Measurements from ENCODE around the gene NOB1.
"Not testable (repeated sequence)": the region's sequence is repeated elsewhere in the genome, so short reads cannot be mapped to it uniquely, and the experiment has no call there.

The NOB1 gene

DNA sequence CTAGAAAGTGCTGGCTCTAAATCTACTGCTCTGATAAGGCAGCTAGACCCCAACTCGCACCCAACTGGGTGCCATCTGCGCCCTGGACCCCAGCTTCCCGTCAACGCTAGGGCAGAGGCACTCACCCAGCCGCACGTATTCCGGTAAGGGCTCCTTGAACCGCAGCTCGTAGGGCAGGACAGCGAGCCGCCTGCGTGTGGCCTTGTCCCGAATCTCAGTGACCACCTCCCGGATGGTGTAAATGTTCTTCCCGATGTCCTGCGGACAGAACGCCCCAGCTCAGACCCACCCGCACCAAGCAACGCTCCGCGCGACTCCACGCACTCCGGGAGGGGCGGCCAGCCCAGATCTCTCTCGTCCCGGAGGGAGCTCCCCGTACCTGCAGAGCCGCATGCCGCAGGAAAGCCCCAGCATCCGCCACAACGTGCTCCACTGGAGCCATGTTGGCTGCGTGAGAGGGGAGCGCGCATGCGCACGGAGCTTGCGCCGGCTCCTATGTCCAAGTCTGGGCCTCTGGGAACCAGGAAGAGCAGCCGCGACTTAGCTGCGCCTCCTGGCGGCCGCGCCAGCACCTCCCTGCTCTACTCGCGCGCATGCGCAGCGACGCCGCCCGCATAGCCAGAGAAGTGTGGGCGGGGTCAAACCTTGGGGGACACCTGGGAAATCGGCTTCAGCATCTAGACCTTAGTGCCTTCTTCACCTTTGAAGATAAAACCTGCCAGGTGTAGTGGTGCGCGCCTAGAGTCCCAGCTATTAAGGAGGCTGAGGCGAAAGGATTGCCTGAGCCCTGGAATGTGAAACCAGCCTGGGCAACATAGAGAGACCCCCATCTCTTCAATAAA is at the start of gene NOB1:
NOB1 (minus strand) TSS at position 458 of the 842 bp plus-strand sequence; CDS start at position 442, 16 bp downstream.
- DNase-seq = peak; percentile 98

DNA sequence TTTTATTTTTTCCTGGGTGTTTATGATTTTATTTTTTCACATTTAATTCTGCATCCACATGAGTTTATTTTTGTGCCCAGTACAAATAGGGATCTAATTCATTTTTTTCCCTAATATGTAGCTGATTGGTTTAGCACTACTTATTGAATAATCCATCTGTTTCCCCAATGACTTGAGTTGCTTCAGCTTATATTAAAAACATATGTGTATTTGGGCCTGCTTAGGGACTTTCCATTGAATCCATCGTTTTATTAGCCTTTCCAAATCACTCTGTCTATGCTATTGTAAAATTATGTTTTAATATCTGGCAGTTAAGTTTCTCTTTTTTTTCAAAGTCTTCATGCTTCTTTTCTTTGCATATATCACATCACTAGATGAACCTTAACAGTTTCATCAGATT is 49.6 kb upstream of the NOB1 start:
- DNase-seq = no peak

DNA sequence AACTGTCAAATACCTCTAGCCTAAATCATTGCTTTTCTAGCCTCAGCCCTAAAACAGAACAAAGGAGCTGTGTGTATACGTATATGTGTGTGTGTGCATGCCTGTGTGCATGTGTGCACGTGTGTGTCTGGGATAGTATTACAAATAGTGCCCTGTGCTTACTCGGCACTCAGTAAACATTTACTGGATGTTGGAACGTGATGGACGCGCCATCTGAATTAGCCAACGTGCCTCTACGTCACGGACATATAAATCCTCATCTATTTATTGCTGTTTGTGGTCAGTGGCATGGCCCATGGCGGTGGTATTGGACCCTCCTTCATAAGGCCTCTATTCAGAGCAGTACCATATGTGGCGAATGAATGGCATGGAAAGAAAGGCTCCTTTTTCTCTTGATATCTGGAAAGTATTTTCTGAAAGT is 44.9 kb upstream of the NOB1 start:
- DNase-seq = no peak

DNA sequence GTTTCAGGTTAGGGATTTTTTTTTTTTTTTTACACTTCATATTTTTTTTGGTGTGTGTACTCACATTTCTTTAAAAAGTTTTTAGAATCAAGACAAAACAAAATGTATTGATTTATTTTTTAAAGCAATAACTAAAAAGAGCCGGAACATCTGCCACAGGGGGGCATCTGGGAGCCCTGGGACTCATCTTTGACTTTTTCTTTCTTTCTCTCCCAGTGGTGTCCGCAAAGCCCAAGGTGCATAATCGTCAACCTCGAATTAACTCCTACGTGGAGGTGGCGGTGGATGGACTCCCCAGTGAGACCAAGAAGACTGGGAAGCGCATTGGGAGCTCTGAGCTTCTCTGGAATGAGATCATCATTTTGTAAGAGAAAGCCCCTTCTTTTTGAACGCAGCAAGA is 43.7 kb upstream of the NOB1 start:
- DNase-seq = no peak

DNA sequence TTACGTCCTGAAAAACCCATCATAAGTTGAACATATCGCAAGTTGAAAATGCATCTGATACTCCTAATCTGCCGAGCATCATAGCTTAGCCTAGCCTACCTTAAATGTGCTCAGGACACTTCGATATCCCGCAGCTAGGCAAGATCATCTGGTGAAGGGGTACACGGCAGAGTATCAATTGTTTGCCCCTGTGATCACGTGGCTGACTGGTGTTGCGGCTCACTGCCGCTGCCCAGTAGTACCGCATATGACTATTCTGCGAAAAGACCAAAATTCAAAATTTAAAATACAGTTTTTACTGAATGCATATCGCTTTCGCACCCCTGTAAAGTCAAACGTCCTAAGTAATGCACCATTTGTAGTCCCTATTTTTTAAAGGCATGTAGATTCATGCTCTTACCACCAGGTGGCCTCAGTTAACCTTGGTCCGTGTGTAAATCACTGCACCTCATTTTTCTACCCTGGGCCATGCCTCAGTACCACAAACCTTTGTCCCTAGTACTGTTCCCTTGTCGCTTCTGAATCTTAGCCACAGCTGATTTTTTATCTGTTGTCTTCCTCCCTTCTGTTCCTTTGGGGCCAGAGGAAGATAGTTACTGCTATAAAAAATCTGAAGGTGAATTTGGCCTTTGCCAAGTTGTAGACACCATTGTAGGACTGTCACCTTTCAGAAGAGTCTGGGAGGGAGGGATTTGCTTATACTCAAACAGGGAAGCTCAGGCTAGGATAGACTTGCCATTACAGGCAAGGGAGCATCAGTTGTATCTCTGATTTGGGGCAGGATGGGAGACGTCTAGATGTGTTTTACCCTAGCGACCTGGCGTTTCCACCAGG is 41.8 kb upstream of the NOB1 start:
- DNase-seq = peak; percentile 88

DNA sequence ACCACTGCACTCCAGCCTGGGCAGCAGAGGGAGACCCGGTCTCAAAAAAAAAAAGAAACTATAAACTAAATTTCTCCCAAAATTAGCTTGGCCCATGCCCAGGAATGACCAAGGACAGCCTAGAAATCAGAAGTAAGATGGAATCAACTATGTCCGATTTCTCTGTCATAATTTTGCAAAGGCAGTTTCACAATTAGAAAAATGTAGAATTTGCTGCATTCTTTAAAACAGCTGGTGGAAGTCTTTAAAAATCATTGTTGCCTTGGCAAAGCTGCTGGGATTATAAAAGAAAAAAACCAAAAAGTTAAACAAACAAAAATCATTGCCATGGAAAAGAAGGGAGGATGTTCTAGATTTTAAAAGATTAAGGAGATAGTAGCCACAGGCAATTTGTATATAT is 39.8 kb upstream of the NOB1 start:
- DNase-seq = no peak

DNA sequence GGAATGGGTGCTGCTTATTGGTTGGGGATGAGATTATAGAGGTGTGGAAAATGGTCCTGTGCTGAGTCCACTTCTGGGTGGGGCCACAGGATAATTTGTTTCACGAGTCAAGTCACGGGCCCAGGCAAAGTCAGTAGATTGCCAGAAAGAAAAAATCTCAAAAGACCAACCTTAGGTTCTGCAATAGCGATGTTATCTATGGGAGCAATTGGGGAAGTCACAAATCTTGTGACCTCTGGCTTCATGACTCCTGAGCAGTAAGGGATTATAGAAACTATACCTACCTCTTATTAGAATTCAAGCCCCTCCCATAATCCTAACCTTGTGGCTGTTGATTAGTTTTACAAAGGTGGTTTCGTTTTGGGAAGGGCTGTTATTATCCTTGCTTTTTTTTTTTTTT is 38.8 kb upstream of the NOB1 start:
- DNase-seq = no peak

DNA sequence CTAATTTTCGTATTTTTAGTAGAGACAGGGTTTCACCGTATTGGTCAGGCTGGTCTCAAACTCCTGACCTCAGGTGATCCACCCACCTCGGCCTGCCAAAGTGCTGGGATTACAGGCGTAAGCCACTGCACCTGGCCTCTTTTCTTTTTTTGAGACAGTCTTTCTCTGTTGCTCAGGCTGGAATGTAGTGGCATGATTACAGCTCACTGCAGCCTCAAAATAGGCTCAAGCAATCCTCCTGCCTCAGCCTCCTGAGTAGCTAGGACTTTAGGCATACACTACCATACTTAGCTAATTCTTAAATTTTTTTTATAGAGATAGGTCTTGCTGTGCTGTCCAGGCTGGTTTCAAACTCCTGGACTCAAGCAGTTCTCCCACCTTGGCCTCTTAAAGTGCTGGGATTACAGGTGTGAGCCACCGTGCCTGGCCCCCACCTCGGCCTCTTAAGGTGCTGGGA is 36.7 kb upstream of the NOB1 start:
- DNase-seq = not testable (repeated sequence)

DNA sequence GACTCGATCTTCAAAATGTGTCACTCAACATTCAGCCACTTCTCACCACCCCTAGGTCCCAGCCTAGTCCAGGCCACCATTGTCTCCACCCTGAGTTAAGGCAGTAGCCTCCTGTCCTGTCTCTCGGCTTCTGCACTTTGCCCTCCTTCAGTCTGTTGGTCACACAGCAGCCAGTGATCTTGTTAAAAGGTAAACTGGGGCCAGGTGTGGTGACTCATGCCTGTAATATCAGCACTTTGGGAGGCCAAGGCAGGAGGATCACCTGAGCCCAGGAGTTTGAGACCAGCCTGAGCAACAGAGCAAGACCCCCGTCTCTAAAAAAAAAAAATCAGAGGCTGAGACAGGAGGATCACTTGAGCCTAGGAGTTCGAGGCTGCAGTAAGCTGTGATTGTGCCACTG is 33.2 kb upstream of the NOB1 start:
- no peak for DNase-seq

DNA sequence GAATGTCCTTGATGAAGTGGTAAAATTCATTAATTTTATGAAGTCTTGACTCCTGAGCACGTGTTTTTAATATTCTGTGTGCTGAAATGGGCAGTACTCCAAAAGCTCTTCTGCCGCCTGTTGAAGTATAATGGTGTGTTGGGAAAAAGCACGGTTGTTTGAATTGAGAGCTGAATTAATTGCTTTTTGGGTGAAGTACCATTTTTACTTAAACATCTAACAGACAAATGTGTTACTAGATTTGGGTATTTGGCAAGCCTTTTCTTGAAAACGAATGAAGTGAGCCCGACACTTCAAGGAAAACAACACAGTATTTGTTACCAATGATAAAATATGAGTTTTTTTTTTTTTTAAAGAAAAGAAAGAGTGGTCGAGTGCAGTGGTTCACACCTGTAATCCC is 29.9 kb upstream of the NOB1 start:
- DNase-seq = no peak

DNA sequence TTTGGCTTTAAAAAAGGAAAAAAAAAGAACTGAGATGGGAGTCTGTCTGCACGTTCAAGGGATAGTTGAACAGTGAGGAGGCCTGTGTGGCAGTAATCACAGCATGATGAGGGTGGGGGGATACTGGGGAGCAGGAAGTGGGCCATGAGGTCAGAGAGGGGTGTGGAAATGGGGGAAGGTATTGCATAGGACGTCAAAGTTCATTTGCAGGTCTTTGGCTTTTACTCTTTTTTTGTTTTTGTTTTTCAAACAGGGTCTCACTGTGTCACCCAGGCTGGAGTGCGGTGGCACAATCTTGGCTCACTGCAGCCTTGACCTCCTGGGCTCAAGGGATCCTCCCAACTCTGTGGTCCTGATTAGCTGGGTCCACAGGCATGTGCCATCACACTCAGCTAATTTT is 26.4 kb upstream of the NOB1 start:
- no peak for DNase-seq

DNA sequence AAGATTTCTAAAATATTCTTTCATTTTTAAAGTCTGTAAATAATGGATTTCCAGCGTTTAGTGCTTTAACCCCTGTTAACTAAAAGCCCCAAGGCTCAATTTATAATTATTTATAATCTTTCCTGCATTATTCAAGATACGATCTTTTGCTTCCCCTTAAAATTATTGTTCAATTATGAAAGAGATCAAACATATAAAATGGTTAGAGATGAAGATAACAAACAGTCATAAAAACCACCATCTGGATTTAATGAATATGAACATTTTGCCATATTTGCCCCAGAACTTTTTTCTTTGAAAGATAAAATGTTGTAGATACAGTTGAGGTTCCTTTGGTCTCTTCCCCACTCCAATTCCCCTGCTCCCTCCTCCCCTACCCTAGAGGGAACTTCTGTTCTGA is 25.0 kb upstream of the NOB1 start:
- no peak for DNase-seq

DNA sequence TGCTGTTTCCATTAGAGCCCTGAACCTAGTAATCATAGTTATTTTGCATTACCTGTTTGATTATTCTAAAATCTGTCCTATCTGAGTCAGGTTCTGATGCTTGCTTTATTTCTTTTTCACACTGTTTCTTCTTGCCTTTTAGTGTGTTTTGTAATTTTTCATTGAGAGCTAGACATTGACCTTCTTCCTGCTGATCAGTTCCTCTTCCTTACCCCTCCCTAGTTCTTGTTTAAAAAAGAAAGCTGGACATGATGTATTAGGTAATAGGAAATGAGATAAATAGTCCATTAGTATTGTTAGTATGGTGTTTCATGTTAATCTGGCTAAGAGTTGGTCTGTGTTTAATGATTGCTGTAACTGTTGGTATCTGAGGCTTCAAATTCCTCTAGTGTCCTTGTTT is 20.8 kb upstream of the NOB1 start:
- DNase-seq = no peak

DNA sequence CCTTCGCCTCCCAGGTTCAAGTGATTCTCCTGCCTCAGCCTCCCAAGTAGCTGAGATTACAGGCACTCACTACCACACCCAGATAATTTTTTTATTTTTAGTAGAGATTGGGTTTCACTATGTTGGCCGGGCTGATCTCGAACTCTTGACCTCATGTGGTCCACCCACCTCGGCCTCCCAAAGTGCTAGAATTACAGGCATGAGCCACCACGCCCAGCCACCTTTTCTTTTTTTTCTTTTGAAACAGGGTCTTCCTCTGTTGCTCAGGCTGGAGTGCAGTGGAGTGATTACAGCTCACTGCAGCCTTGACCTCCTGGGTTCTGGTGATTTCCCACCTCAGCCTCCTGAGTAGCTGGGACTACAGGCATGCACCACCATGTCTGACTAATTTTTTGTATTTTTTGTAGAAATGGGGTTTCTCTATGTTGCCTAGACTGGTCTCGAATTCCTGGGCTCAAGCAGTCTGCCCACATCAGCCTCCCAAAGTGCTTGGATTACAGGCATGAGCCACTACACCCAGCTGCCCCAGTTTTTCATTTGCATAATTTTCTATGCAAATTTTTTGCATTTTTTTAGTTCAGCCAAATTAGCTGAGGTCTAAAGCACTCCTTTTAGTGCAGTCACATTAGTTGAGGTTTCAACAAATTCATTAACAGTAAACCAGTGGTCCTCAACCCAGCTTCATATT is 18.7 kb upstream of the NOB1 start:
- no peak for DNase-seq

DNA sequence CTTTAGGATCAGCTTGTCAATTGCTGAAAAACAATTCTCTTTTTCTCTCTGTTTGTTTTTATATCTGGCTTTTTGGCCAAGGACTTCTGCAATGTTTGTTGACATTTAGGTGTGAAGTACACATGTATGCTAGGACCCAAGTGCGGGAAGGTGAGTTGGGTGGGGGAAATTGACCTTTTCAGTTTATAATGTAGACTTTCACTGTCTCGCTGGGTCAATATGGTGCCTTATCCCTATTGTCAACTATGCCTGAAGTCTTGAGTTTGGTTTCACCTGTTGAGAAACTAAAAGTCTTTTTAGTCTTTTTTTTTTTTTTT is 16.9 kb upstream of the NOB1 start:
- no peak for DNase-seq

DNA sequence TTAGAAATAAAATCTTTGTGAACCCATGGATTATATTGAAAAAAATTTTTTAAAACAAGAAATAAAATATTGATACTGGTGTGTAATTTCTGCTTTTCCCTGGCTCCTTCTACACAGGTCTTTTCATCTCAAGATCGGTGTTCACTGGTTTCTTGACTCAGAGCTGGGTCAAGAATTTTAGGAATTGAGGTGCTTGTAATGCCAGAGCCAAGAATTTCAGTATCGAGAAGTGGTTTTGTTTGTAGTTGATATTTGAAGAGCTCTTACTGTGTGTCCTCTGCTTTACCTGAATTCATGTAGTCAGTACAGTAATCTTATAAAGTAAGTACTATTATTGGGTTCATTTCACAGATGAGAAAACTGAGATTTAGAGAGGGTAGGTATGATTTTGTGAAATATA is 14.7 kb upstream of the NOB1 start:
- no peak for DNase-seq

DNA sequence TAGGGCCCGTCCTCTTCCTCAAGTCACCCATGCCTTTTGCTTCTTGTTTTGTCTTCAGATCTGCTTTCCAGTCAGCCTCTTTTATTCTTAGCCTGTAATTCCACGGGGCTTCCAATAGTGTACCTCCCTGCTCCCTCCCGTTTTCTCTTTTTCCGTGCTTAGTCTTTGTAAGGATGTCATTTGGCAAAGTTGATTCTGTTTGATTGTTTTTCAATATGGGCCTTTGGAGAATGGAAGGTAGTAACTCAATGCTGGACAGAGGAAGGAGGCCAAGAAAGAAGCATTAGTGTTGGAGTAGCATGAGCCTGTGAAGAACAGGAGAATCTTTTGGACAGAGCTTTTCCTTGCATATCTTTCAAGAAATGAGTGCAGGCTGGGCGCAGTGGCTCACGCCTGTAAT is 13.9 kb upstream of the NOB1 start:
- DNase-seq = no peak

DNA sequence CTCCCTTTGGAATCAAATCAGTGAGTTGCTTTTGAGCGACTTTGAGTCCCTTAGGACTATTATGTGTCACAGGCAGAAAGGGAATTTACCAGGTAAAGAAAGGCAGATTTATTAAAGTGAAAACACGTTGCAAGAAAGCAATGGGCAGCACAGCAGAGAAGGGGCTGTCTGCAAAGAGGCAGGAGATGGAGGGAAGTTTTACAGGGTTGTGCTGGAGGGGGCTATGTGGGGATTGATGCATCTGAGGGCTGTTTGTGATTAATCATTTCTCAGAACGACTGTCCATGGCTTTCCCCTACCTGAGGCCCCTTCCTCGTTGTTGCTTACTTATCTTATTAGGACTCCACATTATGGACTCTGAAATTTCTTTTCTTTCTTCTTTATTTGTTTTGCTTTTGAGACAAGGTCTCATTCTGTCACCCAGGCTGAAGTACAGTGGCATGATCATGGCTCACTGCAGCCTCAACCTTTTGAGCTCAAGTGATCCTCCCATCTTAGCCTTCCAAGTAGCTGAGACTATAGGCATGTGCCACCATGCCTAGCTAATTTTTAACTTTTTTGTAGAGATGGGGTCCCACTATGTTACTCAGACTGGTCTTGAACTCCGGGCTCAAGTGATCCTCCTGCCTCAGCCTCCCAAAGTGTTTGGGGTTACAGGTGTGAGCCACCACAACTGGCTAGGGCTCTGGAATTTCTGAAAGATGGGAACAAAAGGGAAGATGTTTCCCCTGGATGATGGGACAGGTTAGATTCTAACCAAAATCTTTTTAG is 12.9 kb upstream of the NOB1 start:
- no peak for DNase-seq

DNA sequence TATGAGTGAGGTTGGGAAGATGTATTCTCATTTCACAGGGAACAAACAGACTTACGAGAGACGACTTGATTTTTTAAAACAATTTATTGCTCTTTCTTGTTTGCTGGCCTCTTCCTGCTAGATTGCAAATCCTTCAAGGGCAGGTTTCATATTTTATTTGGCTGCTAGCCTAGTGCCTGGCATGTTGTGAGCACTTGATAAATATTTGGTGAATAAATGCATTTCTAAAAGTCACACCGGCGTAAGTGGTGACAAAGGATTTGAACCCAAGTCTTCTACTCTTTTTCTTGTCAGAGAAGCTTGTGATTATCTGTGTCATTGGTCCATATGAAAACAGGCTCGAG is 8.8 kb upstream of the NOB1 start:
- DNase-seq = no peak

DNA sequence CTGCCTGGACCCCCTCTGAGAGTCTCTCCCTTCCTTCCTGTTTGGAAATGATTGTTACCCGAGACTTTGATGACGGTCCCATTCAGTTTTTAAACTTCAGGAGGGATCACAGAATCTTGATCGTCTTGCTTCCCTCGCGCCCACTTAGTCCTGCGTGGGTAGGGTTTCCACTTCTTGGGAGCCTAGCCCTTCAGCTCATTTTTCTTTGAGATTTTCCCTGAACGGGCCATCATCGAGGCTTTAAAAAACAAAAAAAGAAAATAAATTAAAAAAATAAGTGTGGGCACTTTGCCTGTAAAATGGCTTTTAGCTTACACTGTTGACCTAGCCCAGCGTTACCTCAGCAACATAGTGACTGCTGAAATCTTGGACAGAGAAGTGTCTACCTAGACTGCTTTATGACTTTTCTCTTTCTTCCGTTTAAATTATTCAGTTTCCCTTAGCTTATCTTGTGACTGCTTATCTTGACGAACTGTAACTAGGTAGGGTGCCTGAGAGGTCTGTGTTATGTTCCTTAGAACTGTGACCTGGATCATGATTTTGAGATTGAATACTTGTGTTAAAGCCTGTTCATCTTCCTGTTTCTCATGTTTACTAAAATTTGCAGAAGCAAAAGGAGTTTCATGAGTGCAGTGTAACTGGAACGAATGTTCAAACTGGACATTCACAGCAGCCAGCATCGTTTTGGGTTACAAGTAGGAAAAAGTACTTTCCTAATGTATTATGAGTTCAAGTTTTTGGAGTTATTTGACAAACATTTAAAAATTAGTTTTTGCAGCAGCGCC is 8.3 kb upstream of the NOB1 start:
- DNase-seq = no peak

DNA sequence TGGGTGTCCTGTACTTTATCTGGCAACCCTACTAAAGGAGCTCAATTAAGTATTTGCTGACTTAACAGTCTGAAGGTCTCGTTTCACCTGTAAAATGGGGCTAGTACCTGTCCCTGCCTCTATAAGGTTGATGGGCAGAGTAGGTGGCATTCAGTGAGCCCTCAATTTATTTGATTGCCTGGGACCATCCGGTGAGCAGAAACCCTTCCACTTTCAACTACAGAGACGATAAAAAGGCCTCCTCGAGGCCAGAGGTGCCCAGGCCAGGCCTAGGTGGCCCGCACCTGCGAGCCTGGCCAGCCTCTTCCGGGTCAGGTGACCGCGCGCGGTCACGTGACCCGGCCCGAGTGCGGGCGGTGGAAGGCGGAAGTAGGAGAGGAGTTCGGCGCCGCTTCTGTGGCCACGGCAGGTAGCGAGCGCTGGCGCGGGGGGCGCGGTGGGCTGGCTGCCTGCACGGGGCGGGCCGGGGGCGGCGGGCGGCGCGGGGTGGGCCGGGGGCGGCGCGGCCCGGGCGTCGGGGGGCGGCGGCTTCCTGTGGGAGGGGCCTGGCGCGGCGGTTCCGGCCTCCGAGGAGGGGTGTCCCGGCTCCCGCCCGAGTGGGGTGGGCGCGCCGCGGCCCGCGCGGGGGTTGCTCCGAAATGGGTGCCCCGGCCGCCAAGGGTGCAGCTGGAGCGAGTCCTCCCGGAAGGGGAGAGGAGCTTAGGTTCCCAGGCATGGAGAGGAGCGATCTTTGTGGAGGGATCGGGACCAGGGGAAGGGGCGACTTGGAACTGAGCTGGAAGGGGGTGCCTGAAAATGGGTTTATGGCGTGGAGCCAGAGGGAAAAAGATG is 7.5 kb upstream of the NOB1 start, which contains the start of gene WWP2:
WWP2 (plus strand) TSS at position 350 of the 831 bp plus-strand sequence. CDS start 24,679 bp downstream, outside the sequence.
- DNase-seq = peak; percentile 88
